Measurements from ENCODE around the gene GRB14.

- TF ChIP-seq EZH2 (IDR thresholded peaks at IDR 0.05; ENCODE audit: borderline replicate concordance, low read depth, low read length, severe bottlenecking), result no peak
- TF ChIP-seq CTCF (IDR thresholded peaks at IDR 0.05; ENCODE audit: borderline replicate concordance, extremely low read depth, low read length, poor library complexity, severe bottlenecking), result no peak
Observed at GRCh38 chr2:164457271-164457670, 164.0 kb downstream of the GRB14 start.

All from DND-41 (cell line).